ENCODE measurements around the gene B3GAT1.

The B3GAT1 gene

DNA sequence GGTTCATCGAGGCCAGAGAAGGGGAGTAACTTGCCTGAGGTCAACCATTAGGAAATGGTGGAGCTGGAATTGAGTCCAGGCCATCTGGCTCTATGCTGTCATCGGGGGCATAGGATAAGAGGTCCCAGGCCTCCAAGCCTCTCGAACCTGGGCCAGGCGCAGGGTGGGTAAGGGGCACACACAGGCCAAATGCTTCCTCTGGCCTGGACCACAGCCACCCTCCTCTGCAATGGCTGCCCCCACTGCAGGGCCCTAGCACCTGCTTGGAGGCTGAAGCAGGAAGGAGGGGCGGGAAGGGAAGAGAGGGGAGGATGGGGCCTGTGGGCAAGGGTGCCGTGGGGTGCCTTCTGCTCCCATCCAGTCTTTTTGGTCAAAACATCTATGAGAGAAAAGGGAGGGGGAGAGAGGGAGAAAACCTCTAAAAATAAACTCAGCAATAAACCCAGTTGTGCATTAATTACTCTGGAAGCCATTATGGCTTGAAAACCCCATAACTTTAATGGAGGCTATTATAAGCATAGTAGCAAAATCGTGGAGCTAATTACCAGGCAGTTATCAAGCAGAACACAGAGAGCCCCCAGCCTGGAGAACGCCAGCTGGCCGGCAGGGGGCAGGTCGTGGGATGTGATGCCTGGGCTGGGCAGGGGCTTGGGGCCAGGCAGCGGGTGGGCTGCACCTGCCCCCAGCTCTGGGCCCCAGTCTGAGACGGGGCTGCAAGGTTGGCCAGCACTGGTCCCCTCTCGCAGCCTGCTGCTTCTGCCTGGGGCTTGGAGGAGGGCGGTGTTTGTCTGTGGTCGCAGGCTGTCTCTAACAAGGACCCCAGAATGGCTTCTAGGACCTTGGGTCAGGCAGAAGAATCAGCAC is 21.1 kb downstream of the B3GAT1 start:
- DNase-seq (ENCODE audit: low read depth), result no peak

DNA sequence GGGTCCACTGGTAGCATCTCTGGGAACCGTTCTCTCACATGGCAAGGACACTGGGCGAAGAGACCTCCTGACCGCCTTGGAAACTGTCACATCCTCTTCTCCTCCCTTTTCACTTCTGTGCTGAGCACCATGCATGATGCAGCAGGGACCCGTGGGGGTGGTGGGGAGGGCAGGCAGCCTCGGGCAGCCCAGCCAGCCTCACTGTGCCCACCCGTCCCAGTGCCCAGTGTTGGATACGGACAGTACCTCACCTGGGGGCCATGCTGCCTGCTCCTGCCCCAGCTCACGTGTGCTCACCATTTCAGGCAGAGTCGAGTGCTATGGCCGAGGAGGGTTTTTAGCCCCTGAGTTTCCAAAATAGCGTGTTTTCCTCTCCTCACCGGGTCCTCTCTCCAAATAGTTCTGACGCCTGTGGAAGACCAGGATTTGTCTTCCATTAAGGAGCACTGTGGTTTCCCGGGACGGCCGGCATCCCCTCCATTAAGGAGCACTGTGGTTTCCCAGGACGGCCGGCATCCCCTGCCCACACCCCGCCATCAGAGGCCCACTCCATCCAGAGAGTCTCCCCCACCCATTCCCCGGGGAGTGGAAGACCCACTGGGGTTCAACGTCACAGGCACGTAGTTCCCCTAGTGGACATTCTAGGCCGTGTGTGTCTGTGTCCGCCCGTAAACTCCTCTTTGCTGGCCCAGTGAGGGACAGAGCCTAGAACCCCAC is 22.4 kb downstream of the B3GAT1 start:
- DNase-seq (ENCODE audit: low read depth), result no peak

DNA sequence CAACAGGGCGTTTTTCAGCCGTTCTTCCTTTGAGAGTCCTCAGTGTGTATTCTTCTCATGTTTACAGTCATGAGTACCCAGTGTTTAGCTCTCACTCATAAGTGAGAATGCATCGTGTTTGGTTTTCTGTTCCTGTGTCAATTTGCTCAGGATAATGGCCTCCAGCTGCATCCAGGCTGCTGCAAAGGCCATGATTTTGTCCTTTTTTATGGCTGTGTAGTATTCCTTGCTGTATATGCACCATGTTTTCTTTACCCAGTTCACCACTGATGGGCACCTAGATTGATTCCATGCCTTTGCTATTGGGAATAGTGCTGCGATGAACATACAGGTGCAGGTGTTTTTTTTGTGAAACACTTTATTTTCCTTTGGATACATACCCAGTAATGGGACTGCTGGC is 23.5 kb downstream of the B3GAT1 start:
- no peak for DNase-seq (ENCODE audit: low read depth)

DNA sequence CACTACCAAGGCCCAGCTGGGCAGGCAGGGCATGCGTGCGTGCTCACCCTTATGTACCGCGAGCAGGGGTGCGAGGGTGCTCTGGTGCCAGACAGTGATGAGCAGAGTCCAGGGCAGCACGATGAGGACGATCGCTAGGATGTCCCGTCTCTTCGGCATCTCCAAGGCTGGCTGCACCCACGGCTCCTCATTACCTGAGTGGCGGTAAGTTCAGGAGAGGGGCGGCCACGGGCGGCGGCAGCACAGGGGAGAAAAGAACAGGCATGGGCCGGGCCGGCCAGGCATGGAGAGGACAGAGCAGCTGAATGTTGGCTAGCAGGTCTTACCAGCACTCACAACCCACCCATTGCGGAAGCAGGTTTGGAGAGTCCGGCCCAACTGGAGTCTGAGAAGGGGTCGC is 24.5 kb downstream of the B3GAT1 start:
- DNase-seq (ENCODE audit: low read depth), result no peak

DNA sequence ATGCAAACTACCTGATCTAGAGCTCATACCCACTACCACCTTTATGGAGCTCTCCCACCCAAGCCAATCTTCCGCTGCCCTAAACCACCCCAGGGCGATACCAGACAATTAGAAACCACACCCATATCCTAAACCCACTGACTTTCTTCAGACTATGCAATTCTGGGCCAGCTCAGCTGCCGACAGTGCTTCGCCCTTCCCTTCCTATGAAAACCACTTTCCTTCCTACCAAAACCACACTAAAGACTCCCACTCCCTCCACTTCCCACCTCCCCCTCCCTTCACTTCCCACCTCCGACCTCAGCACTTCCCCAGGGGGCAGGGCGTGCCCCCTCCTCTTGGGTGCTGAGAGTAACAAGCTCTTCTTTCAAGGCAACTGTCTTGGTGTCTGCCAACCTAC is 25.1 kb downstream of the B3GAT1 start:
- DNase-seq (ENCODE audit: low read depth), result no peak

DNA sequence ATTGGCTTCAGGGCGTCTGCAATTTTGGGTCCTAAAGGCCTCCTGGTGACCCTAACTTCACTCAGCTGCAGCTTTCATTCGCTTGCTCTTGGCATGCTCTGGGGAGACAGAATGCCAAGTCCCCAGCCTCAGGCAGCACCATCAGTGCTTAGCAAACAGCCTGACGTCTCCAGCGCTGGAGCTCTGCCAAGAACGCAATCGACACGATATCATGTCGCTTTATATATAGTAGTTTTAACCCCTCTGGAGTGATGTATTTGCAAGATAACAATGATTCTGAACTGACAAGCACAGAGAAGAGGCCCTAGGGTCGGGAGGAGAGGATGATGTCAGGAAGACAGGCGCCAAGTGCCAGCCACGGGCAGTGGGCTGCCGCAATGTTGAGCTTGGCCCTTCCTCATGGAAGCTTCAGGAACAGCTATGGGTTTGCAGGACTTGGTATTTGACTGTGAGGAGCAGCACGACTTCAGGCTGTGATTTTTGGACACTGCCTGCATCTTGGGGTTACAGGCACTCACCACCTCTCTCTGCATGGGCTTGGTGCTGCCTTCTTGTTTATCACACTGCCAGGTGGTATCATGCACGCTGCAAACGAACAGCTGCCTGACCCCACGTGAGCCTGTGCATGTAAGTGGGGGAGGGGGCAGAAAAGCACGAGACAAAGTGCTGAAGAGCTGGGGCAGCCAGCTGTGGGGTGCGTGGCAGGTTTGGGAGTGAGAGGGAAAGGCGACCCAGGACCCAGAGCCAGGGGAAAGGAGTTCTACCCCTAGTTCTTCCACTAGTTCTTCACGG is 26.1 kb downstream of the B3GAT1 start:
- no peak for DNase-seq (ENCODE audit: low read depth)

DNA sequence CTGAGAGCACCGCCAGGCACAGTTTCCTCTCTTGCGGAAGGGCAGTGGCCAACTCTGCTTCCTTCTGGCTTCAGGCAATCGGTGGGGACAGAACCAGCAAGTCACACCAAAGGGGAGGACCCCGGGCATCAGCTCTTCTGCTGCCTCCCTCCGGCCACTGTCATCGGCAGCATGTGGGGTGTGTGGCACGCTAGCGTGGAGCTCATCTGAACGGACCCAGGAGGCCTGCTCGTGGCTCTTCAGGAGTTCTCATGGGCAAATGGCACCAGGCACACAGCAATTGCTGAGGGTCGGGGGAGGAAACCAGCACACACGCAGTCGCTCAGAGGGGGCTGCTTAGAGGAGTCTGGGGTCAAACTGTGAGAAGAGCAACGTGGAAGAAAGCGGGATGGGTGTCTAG is 26.9 kb downstream of the B3GAT1 start:
- DNase-seq (ENCODE audit: low read depth), result no peak

DNA sequence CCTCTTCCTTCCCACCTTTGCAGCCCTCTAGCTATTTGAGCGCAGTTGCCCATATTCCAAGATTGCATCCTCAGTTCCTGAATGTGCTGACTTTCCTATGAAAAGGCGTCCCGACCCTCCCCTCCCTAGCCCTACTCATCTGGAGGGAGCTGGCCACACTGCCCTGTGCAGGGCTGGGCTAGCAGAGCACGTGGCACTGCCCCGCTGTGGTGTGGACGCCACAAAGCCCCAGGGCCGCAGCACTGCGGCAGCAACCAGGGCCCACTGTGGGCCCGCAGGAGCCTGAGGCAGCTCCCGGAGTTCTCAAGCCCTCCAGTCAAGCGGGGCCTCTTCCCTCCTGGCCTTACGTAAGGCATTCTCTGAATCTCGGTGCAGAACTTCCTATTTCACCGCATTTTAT is 27.6 kb downstream of the B3GAT1 start:
- DNase-seq (ENCODE audit: low read depth), result no peak

DNA sequence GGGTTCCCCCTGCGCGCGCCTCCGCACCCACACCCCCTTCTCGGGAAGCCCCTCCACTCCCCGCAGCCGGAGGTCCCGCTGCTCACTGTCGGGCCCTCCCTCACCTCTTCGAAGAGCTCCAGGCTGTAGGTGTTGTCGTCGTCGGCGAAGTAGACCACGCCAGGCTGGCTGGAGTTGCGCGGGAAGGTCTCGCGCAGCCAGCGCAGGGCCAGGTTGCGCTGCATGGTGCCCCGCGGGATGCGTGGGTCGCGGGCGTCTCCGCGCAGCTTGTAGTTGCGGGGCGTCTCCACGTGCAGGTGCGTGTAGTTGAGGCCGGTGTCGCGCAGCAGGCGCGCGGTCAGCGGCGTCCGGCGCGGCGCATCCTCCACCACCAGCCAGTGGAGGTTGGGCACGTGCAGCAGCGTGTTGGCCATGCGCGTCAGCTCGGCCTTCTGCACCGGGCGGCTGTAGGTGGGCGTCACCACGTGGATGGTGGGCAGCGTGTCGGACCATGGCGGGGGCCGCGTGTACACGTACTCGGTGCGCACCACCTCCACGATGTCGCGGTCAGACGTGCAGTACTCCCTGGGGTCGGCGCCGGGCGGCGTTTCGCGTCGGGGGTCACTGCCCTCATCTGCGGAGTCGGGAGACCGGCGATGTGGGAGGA is 28.3 kb downstream of the B3GAT1 start:
- no peak for DNase-seq (ENCODE audit: low read depth)

DNA sequence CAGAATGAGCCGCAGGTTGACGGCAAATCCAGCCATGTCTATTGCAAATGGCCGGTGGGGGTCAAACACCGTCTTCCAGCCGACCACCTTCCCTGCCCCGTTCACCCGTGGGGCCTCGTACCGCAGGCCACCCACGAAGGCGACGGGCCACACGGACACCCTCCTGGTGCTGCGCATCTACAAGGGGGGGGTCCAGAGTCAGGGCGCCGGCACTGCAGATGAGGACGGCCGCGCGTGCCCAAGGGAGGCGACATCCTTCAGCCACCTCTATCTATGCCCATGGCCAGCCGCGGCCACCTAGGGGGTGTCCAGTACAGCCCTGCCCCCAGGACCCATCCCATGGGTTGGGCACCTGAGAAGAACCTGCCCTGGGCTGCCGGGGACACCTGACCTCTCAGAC is 29.2 kb downstream of the B3GAT1 start:
- DNase-seq (ENCODE audit: low read depth), result no peak

DNA sequence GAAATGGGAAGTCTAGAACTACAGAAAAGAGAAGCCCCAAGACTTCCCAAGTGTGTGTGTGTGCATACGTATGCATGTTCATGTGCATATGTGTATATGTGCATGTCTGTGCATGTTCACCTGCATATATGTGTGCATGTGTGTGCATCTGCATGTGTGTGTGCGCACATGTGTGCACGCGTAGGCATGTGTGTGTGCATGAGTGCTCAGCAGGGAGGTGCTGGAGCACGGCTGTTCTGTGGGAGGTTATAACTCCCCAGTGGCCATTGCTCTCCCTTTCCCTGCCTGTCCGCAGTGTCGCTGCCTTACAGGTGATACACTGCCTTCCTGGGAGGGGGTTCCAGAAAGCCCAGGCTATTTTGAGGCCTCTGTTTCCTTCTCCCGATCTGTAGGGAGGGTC is 29.8 kb downstream of the B3GAT1 start:
- DNase-seq (ENCODE audit: low read depth), result no peak

DNA sequence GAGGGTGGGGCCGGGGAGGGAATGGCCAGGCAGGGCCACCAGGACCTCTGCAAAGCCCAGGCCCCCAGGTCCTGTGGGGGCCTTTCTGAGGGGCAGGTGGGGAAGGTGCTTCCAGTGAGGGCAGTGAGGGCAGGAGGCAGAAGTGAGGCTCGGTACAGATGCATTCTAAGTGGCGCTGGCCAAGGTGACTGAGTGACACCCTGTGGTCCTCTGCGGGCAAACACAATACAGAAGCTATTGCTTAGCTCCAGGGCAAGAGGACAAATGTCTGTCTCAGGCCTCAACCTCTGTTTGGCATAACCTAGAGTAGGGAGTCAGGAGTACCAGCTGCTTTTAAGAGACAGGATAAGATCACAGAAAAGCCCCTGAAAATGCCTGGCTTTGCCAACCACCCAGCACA is 31.3 kb downstream of the B3GAT1 start:
- DNase-seq (ENCODE audit: low read depth), result no peak

DNA sequence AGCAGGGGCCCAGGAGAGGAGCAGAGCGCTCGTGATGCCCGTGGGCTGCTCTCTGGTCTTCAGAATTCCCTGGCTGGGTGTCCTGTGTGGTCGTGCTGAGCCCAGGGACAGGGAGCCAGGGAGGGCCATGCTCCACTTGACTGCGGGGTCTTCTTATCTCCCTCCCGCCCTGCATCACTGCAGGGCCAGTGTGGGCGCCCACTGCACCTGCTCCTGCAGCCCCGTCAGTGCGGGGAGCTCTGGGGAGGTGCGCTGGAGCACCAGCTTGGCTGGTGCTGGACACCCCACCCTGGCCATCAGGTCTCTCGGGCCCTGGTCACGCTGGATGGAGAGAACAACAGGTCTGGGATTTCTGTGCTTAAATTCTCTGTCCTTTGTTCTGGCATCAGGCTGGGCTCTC is 31.8 kb downstream of the B3GAT1 start:
- no peak for DNase-seq (ENCODE audit: low read depth)

DNA sequence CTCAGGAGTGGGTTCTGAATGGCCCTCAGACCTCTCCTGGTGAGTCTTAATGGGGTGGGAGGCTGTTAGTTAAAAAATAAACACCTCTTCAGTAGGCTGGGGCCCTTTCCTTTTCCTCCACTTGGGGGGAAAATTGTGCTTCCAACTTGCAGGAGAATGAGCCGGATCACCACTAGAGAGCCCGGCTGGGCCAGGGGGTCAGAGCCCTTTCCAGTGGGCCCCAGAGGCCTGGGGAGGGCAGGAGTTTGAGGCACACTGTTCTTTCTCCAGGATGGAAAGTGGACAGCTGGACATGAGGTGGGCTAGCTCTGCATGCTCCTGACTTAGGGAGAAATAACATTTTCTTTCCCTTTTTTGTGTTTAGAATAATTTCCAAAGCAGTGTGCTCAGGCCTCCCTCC is 32.8 kb downstream of the B3GAT1 start:
- DNase-seq (ENCODE audit: low read depth), result no peak

DNA sequence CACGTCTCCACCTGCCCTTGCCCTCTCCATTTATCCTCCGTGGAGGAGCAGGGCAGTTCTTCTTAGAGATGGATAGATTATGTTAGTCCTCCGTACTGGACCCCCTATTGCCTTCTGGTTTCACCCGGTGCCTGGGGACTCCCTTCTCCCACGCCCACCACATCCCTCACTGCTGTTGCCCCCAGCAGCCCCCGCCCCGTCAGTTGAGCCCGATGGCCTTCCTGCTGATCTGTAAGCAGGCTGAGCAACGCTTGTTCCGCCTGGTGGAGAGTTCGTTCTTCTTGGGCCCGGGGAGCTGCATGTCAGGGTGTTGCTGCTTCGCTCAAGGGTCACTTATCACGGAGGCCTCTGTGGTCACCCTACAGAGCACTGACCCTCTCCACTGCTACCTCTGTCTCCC is 34.2 kb downstream of the B3GAT1 start:
- no peak for DNase-seq (ENCODE audit: low read depth)

DNA sequence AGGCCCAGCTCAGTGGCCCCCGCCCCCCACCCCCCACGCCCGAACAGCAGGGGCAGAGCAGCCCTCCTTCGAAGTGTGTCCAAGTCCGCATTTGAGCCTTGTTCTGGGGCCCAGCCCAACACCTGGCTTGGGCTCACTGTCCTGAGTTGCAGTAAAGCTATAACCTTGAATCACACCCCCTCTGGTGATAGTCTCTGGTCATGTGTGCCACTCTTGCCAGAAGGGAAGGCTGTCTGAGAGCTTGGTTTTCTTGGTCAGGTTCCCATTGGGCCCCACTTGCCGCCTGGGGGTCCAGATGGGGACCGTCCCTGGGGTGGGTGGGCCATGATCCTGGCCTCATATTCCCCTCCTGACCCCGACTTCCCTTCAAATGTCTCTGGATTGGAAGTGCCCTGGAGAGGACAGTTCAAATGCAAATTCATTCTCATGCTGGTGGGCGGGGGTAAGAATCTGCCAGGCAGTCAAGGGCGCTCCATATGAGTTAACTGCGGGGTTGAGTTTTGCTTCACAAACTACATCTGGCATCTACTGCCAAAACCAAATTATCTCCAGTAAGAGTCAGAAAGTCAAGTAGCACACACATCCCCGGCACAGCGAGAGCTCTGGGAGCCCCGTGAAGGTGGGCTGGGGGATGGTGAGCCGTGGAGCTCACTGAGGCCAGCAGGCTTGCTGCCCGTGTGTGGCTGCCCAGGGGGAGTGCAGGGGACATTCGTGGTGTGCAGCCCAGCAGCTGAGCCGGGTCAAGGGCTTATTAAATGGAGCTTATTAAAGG is 35.7 kb downstream of the B3GAT1 start:
- no peak for DNase-seq (ENCODE audit: low read depth)

DNA sequence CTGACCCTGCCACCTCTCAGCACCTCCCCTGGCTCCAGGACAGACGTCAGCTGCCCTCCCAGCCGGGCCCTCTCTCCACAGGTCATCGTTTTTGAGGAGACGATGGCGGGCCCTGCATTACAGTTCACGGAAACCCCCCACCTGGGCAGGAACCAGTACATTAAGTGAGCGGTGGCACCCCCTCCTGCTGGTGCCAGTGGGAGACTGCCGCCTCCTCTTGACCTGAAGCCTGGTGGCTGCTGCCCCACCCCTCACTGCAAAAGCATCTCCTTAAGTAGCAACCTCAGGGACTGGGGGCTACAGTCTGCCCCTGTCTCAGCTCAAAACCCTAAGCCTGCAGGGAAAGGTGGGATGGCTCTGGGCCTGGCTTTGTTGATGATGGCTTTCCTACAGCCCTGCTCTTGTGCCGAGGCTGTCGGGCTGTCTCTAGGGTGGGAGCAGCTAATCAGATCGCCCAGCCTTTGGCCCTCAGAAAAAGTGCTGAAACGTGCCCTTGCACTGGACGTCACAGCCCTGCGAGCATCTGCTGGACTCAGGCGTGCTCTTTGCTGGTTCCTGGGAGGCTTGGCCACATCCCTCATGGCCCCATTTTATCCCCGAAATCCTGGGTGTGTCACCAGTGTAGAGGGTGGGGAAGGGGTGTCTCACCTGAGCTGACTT is 37.0 kb downstream of the B3GAT1 start:
- no peak for DNase-seq (ENCODE audit: low read depth)

DNA sequence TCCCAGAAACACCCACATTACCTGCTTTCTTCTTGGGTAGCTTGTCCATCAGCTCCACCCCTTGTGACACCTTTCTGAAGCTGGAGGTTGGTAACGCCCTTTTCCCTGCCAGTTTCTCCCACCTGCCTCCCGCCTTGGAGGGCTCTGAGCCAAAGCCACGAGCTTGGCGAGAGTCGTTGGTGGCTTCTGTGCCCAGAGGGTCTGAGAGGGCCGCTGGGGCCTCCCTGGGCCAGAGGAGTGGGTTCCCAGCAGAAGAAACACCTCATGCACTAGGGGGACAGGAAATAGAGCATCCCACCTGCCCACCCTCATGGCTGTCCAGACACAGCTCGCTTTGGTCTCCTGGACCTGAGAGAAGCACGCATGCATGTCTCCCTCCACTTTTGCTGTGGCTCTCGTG is 37.9 kb downstream of the B3GAT1 start:
- no peak for DNase-seq (ENCODE audit: low read depth)

DNA sequence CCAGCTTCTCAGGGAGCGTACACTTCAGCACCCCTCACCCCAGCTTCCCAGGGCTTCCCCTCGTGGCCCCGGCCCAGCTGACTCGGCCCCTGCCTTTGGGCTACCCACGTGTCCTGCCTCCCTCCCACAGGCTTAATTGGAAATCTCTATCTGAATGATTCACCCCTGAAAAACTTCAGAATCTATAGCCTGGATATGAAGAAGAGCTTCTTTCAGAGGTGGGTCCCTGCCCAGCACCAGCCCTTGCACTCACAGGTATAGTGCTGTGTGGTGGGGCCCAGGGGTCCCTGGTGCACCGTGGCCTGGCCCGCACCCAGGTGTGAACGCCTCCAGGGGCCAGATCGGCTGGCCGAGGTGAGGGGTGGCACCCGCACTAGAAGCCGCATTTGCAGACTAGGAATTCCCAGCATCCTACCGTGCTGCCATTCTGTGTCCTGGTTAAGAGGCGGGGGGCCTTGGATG is 38.4 kb downstream of the B3GAT1 start:
- DNase-seq (ENCODE audit: low read depth), result no peak

DNA sequence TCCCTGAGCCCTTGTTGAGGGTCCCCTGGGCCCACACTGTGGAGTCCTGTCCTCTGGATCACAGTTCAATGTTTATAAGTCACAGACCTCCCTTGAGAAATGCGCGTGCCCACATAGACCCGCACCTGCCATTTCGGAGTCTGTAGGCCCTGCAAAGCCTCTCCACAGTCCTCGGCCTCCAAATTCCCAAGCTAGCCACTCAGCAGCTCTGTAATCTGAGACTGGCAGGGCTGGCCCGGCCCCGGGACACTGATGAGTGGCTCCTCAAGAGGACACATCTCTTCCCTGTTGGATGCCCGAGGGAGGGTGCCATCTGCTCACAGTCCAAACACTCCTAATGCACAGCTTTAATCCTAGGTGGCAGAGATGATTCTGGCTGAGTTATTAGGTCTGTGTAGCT is 39.1 kb downstream of the B3GAT1 start:
- no peak for DNase-seq (ENCODE audit: low read depth)

DNA sequence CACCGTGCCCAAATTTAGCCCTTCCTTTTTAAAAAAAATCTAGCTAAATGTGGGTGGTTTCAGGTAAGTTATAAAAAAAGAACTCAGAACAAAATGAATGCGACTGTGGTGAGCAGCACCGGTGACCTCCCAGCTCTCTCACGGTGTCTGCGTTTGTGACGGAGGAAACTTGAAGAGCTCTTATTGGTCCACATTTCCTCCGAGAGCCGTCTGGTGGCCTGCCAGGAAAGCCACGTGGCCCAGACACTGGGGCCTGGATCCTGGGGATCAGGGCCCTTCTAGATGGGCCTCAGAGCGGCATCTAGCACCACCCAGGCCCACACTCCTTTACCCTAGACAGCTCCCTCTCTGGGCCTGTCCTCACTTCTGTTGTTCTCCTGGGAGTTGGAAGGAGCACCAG is 39.5 kb downstream of the B3GAT1 start:
- no peak for DNase-seq (ENCODE audit: low read depth)
